Activated naive CD8-positive, alpha-beta T cell treated with anti-CD3 and anti-CD28 coated beads for 36 hours (primary cell): Measurements from ENCODE around the gene DCK. TPM values are rescaled to one million over a fixed set of nuclear protein-coding genes. Genes with fewer than 3 reads are reported as not detected.
"Not testable (repeated sequence)": the region's sequence is repeated elsewhere in the genome, so short reads cannot be mapped to it uniquely, and the experiment has no call there.

Experiments
- DNase-seq: peaks from one replicate; pipeline ENCODE4 v3.0.0; 2021
- H3K27ac Mint-ChIP-seq: one replicate; pipeline ENCODE4 v1.8.0; 2022; ENCODE audit warnings: mild to moderate bottlenecking, moderate library complexity, mixed read lengths
- H3K27me3 Mint-ChIP-seq: one replicate; pipeline ENCODE4 v1.8.0; 2022; ENCODE audit warnings: mild to moderate bottlenecking, mixed read lengths
- H3K36me3 Mint-ChIP-seq: one replicate; pipeline ENCODE4 v1.8.0; 2021; ENCODE audit warnings: mild to moderate bottlenecking, mixed read lengths
- H3K4me1 Mint-ChIP-seq: one replicate; pipeline ENCODE4 v1.8.0; 2021; ENCODE audit warnings: mixed read lengths
- H3K4me3 Mint-ChIP-seq: one replicate; pipeline ENCODE4 v1.8.0; 2022; ENCODE audit warnings: mild to moderate bottlenecking, moderate library complexity, mixed read lengths
- H3K9me3 Mint-ChIP-seq: one replicate; pipeline ENCODE4 v1.8.0; 2022; ENCODE audit warnings: mixed read lengths
- total RNA-seq, 2 experiments: library from RNA; stranded (reverse); gene quantifications; one replicate each; pipeline ENCODE4 v1.2.3, GENCODE V29; 2021

Gene DCK
- total RNA-seq, 2 experiments from 2014 or later = 33.4 to 34.3 TPM

- no peaks in the 10 kb centered on the region for H3K27me3 Mint-ChIP-seq
- no peaks in the 10 kb centered on the region for H3K9me3 Mint-ChIP-seq
- peaks cover 24% of the 10 kb centered on the region for H3K36me3 Mint-ChIP-seq
- peaks cover 37% of the 10 kb centered on the region for H3K4me1 Mint-ChIP-seq
- DNase-seq = no peak
- H3K4me3 Mint-ChIP-seq = peak overlapping the region; percentile 93
- peak overlapping the region; percentile 90 for H3K27ac Mint-ChIP-seq
These were observed 1.0 kb upstream of the DCK start for GRCh38 chr4:70992391-70992881.

- Mint-ChIP-seq H3K4me3 (peak overlapping the region; percentile 93), H3K27me3 (no peaks in the 10 kb centered on the region), H3K27ac (peak overlapping the region; percentile 92), H3K9me3 (no peaks in the 10 kb centered on the region), H3K4me1 (peaks cover 45% of the 10 kb centered on the region), H3K36me3 (peaks cover 35% of the 10 kb centered on the region)
- DNase-seq = no peak
These were observed 569 bp downstream of the DCK start for GRCh38 chr4:70994069-70994366.

GRCh38 chr4:70994387-70995099 lies 1.1 kb downstream of the DCK start:
- Mint-ChIP-seq H3K36me3 (peaks cover 41% of the 10 kb centered on the region), H3K27ac (peak overlapping the region; percentile 92), H3K9me3 (peaks cover under 1% of the 10 kb centered on the region), H3K4me3 (peak overlapping the region; percentile 93), H3K27me3 (no peaks in the 10 kb centered on the region), H3K4me1 (peaks cover 50% of the 10 kb centered on the region)
- DNase-seq = no peak

GRCh38 chr4:70996018-70996360 lies 2.5 kb downstream of the DCK start:
- Mint-ChIP-seq H3K27ac (peak overlapping the region; percentile 92), H3K27me3 (no peaks in the 10 kb centered on the region)

GRCh38 chr4:70997036-70997435 lies 3.6 kb downstream of the DCK start:
- H3K4me1 Mint-ChIP-seq = peaks cover 65% of the 10 kb centered on the region
- H3K27me3 Mint-ChIP-seq = no peaks in the 10 kb centered on the region
- peak overlapping the region; percentile 92 for H3K27ac Mint-ChIP-seq
- no peak for DNase-seq
- peaks cover 21% of the 10 kb centered on the region for H3K9me3 Mint-ChIP-seq
- H3K4me3 Mint-ChIP-seq = peak overlapping the region; percentile 93
- H3K36me3 Mint-ChIP-seq = peaks cover 66% of the 10 kb centered on the region

More at GRCh38 chr4:70996018-70996360, 2.5 kb downstream of the DCK start:
- Mint-ChIP-seq H3K4me1 (peaks cover 59% of the 10 kb centered on the region), H3K9me3 (peaks cover 12% of the 10 kb centered on the region), H3K4me3 (peak overlapping the region; percentile 93), H3K36me3 (peaks cover 55% of the 10 kb centered on the region)
- DNase-seq = peak; percentile 14

GRCh38 chr4:70997546-70997945 lies 4.1 kb downstream of the DCK start:
- H3K27me3 Mint-ChIP-seq = no peaks in the 10 kb centered on the region
- H3K9me3 Mint-ChIP-seq = peaks cover 23% of the 10 kb centered on the region
- H3K36me3 Mint-ChIP-seq = peaks cover 70% of the 10 kb centered on the region
- H3K4me3 Mint-ChIP-seq = peak overlapping the region; percentile 93
- H3K4me1 Mint-ChIP-seq = peaks cover 67% of the 10 kb centered on the region
- DNase-seq = no peak
- peak overlapping the region; percentile 92 for H3K27ac Mint-ChIP-seq

- Mint-ChIP-seq H3K36me3 (peaks cover 78% of the 10 kb centered on the region), H3K9me3 (peaks cover 25% of the 10 kb centered on the region), H3K4me1 (peaks cover 81% of the 10 kb centered on the region)
- not testable (repeated sequence) for H3K4me3 Mint-ChIP-seq, H3K27me3 Mint-ChIP-seq, DNase-seq, H3K27ac Mint-ChIP-seq
These were observed 6.2 kb downstream of the DCK start for GRCh38 chr4:70999639-71000038.

- H3K27me3 Mint-ChIP-seq, H3K27ac Mint-ChIP-seq, DNase-seq, H3K4me3 Mint-ChIP-seq: not testable (repeated sequence)
- Mint-ChIP-seq H3K9me3 (peaks cover 25% of the 10 kb centered on the region), H3K4me1 (peaks cover 77% of the 10 kb centered on the region), H3K36me3 (peaks cover 66% of the 10 kb centered on the region)
These were observed 7.9 kb downstream of the DCK start for GRCh38 chr4:71001363-71001762.

GRCh38 chr4:71004281-71004851 lies 10.9 kb downstream of the DCK start:
- Mint-ChIP-seq H3K4me1 (peaks cover 76% of the 10 kb centered on the region), H3K27ac (peak overlapping the region; percentile 75), H3K9me3 (peaks cover 25% of the 10 kb centered on the region), H3K27me3 (no peaks in the 10 kb centered on the region), H3K36me3 (peaks cover 49% of the 10 kb centered on the region), H3K4me3 (peak overlapping the region; percentile 48)
- peak; percentile 67 for DNase-seq

GRCh38 chr4:71005025-71005424 lies 11.6 kb downstream of the DCK start:
- H3K9me3 Mint-ChIP-seq = peaks cover 20% of the 10 kb centered on the region

GRCh38 chr4:71006203-71006907 lies 12.9 kb downstream of the DCK start:
- DNase-seq = no peak
- H3K4me3 Mint-ChIP-seq = peak overlapping the region; percentile 54
- H3K36me3 Mint-ChIP-seq = peaks cover 29% of the 10 kb centered on the region

More at GRCh38 chr4:71005025-71005424, 11.6 kb downstream of the DCK start:
- Mint-ChIP-seq H3K4me3 (peak overlapping the region; percentile 33), H3K4me1 (peaks cover 76% of the 10 kb centered on the region), H3K27ac (peak overlapping the region; percentile 75), H3K36me3 (peaks cover 43% of the 10 kb centered on the region)
- not testable (repeated sequence) for DNase-seq, H3K27me3 Mint-ChIP-seq

GRCh38 chr4:71008196-71008595 lies 14.7 kb downstream of the DCK start:
- H3K36me3 Mint-ChIP-seq = peaks cover 21% of the 10 kb centered on the region
- H3K27me3 Mint-ChIP-seq = no peaks in the 10 kb centered on the region
- no peak overlapping the region for H3K4me3 Mint-ChIP-seq
- peak overlapping the region; percentile 10 for H3K27ac Mint-ChIP-seq
- peaks cover 57% of the 10 kb centered on the region for H3K4me1 Mint-ChIP-seq
- peaks cover 1% of the 10 kb centered on the region for H3K9me3 Mint-ChIP-seq
- DNase-seq = no peak

More at GRCh38 chr4:71006203-71006907, 12.9 kb downstream of the DCK start:
- H3K9me3 Mint-ChIP-seq = peaks cover 9% of the 10 kb centered on the region
- peak overlapping the region; percentile 94 for H3K27ac Mint-ChIP-seq
- no peaks in the 10 kb centered on the region for H3K27me3 Mint-ChIP-seq
- H3K4me1 Mint-ChIP-seq = peaks cover 73% of the 10 kb centered on the region

- peaks cover 21% of the 10 kb centered on the region for H3K36me3 Mint-ChIP-seq
- no peak overlapping the region for H3K4me3 Mint-ChIP-seq
- peak overlapping the region; percentile 80 for H3K27ac Mint-ChIP-seq
- H3K27me3 Mint-ChIP-seq = no peaks in the 10 kb centered on the region
- H3K9me3 Mint-ChIP-seq = peaks cover 3% of the 10 kb centered on the region
- DNase-seq = no peak
- peaks cover 48% of the 10 kb centered on the region for H3K4me1 Mint-ChIP-seq
These were observed 15.6 kb downstream of the DCK start for GRCh38 chr4:71009086-71009485.

- Mint-ChIP-seq H3K27ac (peak overlapping the region; percentile 80), H3K4me1 (peaks cover 39% of the 10 kb centered on the region)
These were observed 16.6 kb downstream of the DCK start for GRCh38 chr4:71009890-71010588.

GRCh38 chr4:71011451-71011850 lies 18.0 kb downstream of the DCK start:
- peaks cover 37% of the 10 kb centered on the region for H3K36me3 Mint-ChIP-seq
- peaks cover 30% of the 10 kb centered on the region for H3K4me1 Mint-ChIP-seq
- H3K27me3 Mint-ChIP-seq = no peaks in the 10 kb centered on the region
- no peak overlapping the region for H3K4me3 Mint-ChIP-seq
- H3K27ac Mint-ChIP-seq = peak overlapping the region; percentile 42
- peaks cover 11% of the 10 kb centered on the region for H3K9me3 Mint-ChIP-seq
- DNase-seq = no peak

More at GRCh38 chr4:71009890-71010588, 16.6 kb downstream of the DCK start:
- H3K9me3 Mint-ChIP-seq = peaks cover 4% of the 10 kb centered on the region
- no peak overlapping the region for H3K4me3 Mint-ChIP-seq
- H3K27me3 Mint-ChIP-seq = no peaks in the 10 kb centered on the region
- DNase-seq = no peak
- peaks cover 29% of the 10 kb centered on the region for H3K36me3 Mint-ChIP-seq
